ENCODE data around the gene CRELD2.
A peak's percentile ranks its signal among the peaks of the same experiment; 100 is the strongest.

CRELD2 gene

GRCh38 chr22:49970528-49971231 is 52.2 kb downstream of the CRELD2 start:
- peak; percentile 16 to 21 for DNase-seq

- DNase-seq: no peak
Observed at GRCh38 chr22:49971232-49972162, 53.1 kb downstream of the CRELD2 start.

- DNase-seq: no peak
Observed at GRCh38 chr22:49972163-49973017, 54.0 kb downstream of the CRELD2 start.

- no peak for DNase-seq
Observed at GRCh38 chr22:49973018-49973961, 54.9 kb downstream of the CRELD2 start.

- peak in 1 of 2 experiments; percentile 21 for DNase-seq
Observed at GRCh38 chr22:49975543-49976389, 57.3 kb downstream of the CRELD2 start.

GRCh38 chr22:49976439-49977175 is 58.2 kb downstream of the CRELD2 start:
- DNase-seq: no peak

Data from NCI-H1930 (cell line).